HFF-Myc (cell line): Measurements from ENCODE around the gene LHX2.

Experiments used
- DNase-seq: peaks from one replicate; pipeline ENCODE4 v3.0.0-alpha.2; 2011; ENCODE audit warnings: low read depth; ENCODE audit errors: extremely low read depth
- H3K4me3 ChIP-seq: replicated peaks from 2 replicates; pipeline ENCODE4 v1.5.1; 2011; ENCODE audit warnings: low read depth, mild to moderate bottlenecking, control low read depth, low read length
- CTCF ChIP-seq: IDR thresholded peaks from 2 replicates; pipeline ENCODE4 v1.5.1; 2012; ENCODE audit warnings: mild to moderate bottlenecking, low read depth, low read length, control low read depth; ENCODE audit errors: missing control alignments

LHX2 gene

GRCh38 chr9:123999661-124000060, 11.9 kb upstream of the LHX2 start:
- no peak for TF ChIP-seq CTCF
- DNase-seq, result no peak
- H3K4me3 ChIP-seq, result no peak overlapping the region

- H3K4me3 ChIP-seq, result no peak overlapping the region
- TF ChIP-seq CTCF, result no peak
- DNase-seq, result no peak
These were observed 11.3 kb upstream of the LHX2 start for GRCh38 chr9:124000161-124000783.

GRCh38 chr9:124000784-124001457, 10.6 kb upstream of the LHX2 start:
- no peak for DNase-seq
- no peak for TF ChIP-seq CTCF
- no peak overlapping the region for H3K4me3 ChIP-seq

GRCh38 chr9:124001458-124001799, 10.1 kb upstream of the LHX2 start:
- no peak overlapping the region for H3K4me3 ChIP-seq
- DNase-seq, result no peak
- no peak for TF ChIP-seq CTCF

GRCh38 chr9:124001866-124002525, 9.6 kb upstream of the LHX2 start:
- no peak for DNase-seq
- no peak overlapping the region for H3K4me3 ChIP-seq
- TF ChIP-seq CTCF, result no peak

GRCh38 chr9:124003636-124004349, 7.8 kb upstream of the LHX2 start:
- DNase-seq, result no peak
- TF ChIP-seq CTCF, result no peak
- no peak overlapping the region for H3K4me3 ChIP-seq
